AG09319 (cell line): ENCODE results near the gene CACFD1.

ENCODE experiments used
- DNase-seq: peaks from one replicate; pipeline ENCODE4 v3.0.0-alpha.2; 2010; ENCODE audit warnings: low read depth; ENCODE audit errors: extremely low read depth
- CTCF ChIP-seq: IDR thresholded peaks from 2 replicates; pipeline ENCODE4 v1.5.1; 2011; ENCODE audit warnings: low read depth, mild to moderate bottlenecking, inconsistent platforms, low read length, moderate library complexity

The CACFD1 gene

GRCh38 chr9:133458643-133459312 is 1.0 kb upstream of the CACFD1 start:
- no peak for TF ChIP-seq CTCF
- DNase-seq, result no peak

GRCh38 chr9:133460405-133461175 is 812 bp downstream of the CACFD1 start:
- DNase-seq, result no peak
- no peak for TF ChIP-seq CTCF

- no peak for TF ChIP-seq CTCF
- no peak for DNase-seq
These were observed 2.2 kb downstream of the CACFD1 start for GRCh38 chr9:133461975-133462374.

- no peak for DNase-seq
- TF ChIP-seq CTCF, result no peak
These were observed 3.6 kb downstream of the CACFD1 start for GRCh38 chr9:133463234-133463863.

- TF ChIP-seq CTCF, result no peak
- DNase-seq, result no peak
These were observed 4.3 kb downstream of the CACFD1 start for GRCh38 chr9:133463864-133464615.

- no peak for DNase-seq
- TF ChIP-seq CTCF, result no peak
These were observed 4.9 kb downstream of the CACFD1 start for GRCh38 chr9:133464638-133465037.

GRCh38 chr9:133465984-133466383 is 6.2 kb downstream of the CACFD1 start:
- DNase-seq, result no peak
- no peak for TF ChIP-seq CTCF
